Stimulated activated CD4-positive, alpha-beta T cell treated with anti-CD3 and anti-CD28 coated beads, TNF-alpha, amount 100 ng/mL, for 4 hours (primary cell): ENCODE measurements around the gene ENDOU.
"Not testable (repeated sequence)": the region's sequence is repeated elsewhere in the genome, so short reads cannot be mapped to it uniquely, and the experiment has no call there.

Experiments
- DNase-seq, 3 experiments: peaks; one replicate each; pipeline ENCODE4 v3.0.0-alpha.2; 2020; ENCODE audit warnings: low read depth in 3 of 3

The ENDOU gene

DNA sequence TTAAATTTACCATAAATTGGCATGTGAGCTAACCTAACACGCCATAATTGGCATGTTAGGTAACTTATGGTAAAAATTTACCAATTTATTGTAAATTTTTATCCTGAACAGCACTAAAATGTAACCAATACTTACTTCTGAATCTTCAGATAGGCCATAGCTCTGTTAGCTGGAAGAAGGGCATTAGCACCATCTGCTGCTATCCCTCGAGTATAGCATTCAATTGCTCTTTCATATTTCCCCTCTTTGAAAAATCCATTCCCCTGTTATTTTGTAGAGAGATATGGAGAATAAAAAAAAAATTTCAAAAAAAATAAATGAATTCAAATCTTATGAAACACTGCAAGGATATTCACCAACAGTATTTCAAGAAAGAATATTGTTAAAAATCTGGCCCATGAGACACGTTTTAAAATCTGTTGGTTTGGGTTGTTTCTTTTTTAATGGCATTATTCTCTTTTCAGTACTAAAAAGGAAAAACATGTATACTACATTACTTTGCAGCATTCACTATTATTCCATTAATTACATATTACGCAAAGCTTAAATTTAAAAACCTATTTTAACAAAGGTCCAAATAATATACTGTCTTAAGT lies 38.5 kb downstream of the ENDOU start:
- no peak for DNase-seq

DNA sequence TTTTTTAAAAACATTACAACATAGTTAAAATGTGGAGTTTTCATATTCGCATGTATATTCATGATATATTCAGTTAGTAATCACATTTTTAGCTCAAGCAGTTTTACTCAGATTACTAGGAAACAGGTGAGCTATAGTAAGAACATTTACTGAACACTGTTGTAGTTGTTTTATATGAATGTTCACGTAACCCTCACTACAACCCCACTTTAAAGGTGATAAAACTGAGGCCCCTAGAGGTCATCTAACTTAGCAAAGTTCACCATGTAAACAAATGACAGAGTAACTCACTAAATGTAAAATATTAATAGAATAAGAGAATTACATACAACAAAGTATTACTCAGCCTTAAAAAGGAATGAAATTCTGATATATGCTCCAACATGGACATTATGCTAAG lies 45.5 kb downstream of the ENDOU start:
- DNase-seq = no peak

DNA sequence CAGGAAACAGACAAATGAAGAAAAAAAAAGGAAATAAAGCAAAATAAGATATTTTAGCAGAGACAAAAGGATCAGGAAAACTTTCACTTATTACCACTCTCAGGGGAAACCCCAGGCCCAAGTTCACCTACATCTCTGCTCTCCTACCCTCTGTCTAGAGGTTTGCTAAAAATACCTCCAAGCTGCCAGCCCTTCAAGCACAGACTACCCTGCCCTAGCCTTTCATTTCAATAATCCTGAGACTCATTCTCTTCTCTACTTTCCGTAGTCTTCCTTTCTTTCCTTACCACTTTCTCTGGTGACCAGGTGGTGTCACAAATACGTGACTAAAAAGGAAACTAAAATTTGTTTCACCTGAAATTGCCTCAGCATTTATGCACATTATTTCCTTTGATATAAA lies 53.2 kb downstream of the ENDOU start:
- DNase-seq = no peak

DNA sequence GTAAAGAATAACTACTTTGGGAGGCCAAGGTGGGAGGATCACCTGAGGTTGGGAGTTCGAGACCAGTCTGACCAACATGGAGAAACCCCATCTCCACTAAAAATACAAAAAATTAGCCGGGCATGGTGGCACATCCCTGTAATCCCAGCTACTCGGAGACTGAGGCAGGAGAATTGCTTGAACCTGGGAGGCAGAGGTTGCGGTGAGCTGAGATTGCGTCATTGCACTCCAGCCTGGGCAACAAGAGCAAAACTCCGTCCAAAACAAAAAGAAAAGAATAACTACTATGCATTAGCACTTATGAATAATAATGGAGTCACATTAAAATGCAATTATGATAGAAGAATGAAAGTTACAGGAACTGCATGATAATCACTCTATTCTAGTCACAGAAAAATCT lies 57.4 kb downstream of the ENDOU start:
- DNase-seq = not testable (repeated sequence)
